H9 (cell line): Measurements from ENCODE around the gene SH2D3C. TPM values are rescaled to one million over a fixed set of nuclear protein-coding genes. Genes with fewer than 3 reads are reported as not detected.
A peak's percentile ranks its signal among the peaks of the same experiment; 100 is the strongest.

Experiments
- DNase-seq: peaks from one replicate; pipeline ENCODE4 v3.0.0-alpha.2; 2017
- H2AFZ ChIP-seq: one replicate; pipeline ENCODE4 v1.6.1; 2013; ENCODE audit warnings: mild to moderate bottlenecking, low read length, control low read depth, moderate library complexity
- H2AK5ac ChIP-seq: 2 replicates; pipeline ENCODE4 v1.6.1; 2013; ENCODE audit warnings: low read length, control low read depth, mixed read lengths; ENCODE audit not compliant: insufficient read length
- H2BK120ac ChIP-seq: one replicate; pipeline ENCODE4 v1.6.1; 2013; ENCODE audit warnings: low read depth, mild to moderate bottlenecking, low read length, control low read depth, inconsistent platforms; ENCODE audit not compliant: poor library complexity, severe bottlenecking
- H2BK12ac ChIP-seq: 2 replicates; pipeline ENCODE4 v1.6.1; 2013; ENCODE audit warnings: low read length, control low read depth, mixed read lengths, low read depth; ENCODE audit not compliant: insufficient read length
- H2BK15ac ChIP-seq: 2 replicates; pipeline ENCODE4 v1.6.1; 2013; ENCODE audit warnings: low read depth, low read length, control low read depth
- H2BK20ac ChIP-seq: one replicate; pipeline ENCODE4 v1.6.1; 2013; ENCODE audit warnings: low read depth, mild to moderate bottlenecking, low read length, control low read depth, inconsistent platforms; ENCODE audit not compliant: poor library complexity, severe bottlenecking
- H2BK5ac ChIP-seq: 2 replicates; pipeline ENCODE4 v1.6.1; 2013; ENCODE audit warnings: low read length, control low read depth, mixed read lengths; ENCODE audit not compliant: insufficient read length
- H3K14ac ChIP-seq: 2 replicates; pipeline ENCODE4 v1.6.1; 2013; ENCODE audit warnings: low read length, control low read depth; ENCODE audit not compliant: insufficient read depth
- H3K18ac ChIP-seq: 2 replicates; pipeline ENCODE4 v1.6.1; 2013; ENCODE audit warnings: low read depth, mild to moderate bottlenecking, mixed read lengths, low read length, control low read depth; ENCODE audit not compliant: insufficient read length
- H3K23ac ChIP-seq: 2 replicates; pipeline ENCODE4 v1.6.1; 2013; ENCODE audit warnings: low read length, control low read depth, mixed read lengths, low read depth; ENCODE audit not compliant: insufficient read length
- H3K23me2 ChIP-seq: 2 replicates; pipeline ENCODE4 v1.6.1; 2013; ENCODE audit warnings: low read depth, mild to moderate bottlenecking, mixed read lengths, low read length, control low read depth; ENCODE audit not compliant: insufficient read length, poor library complexity, severe bottlenecking
- H3K27ac ChIP-seq: 2 replicates; pipeline ENCODE4 v1.5.1; 2013; ENCODE audit warnings: low read length, control low read depth, mixed read lengths, low read depth; ENCODE audit not compliant: insufficient read length
- H3K27me3 ChIP-seq: 2 replicates; pipeline ENCODE4 v1.6.1; 2013; ENCODE audit warnings: low read length, control low read depth, inconsistent platforms; ENCODE audit not compliant: insufficient read depth
- H3K4ac ChIP-seq: 2 replicates; pipeline ENCODE4 v1.6.1; 2013; ENCODE audit warnings: low read depth, mild to moderate bottlenecking, control low read depth, inconsistent platforms, low read length, moderate library complexity
- H3K4me1 ChIP-seq: 2 replicates; pipeline ENCODE4 v1.6.1; 2013; ENCODE audit warnings: low read length, control low read depth, inconsistent platforms; ENCODE audit not compliant: insufficient read depth
- H3K4me2 ChIP-seq: 2 replicates; pipeline ENCODE4 v1.6.1; 2013; ENCODE audit warnings: low read length, control low read depth, mixed read lengths; ENCODE audit not compliant: insufficient read length, insufficient read depth
- H3K56ac ChIP-seq: 2 replicates; pipeline ENCODE4 v1.6.1; 2013; ENCODE audit warnings: low read depth, mild to moderate bottlenecking, mixed read lengths, low read length, control low read depth; ENCODE audit not compliant: insufficient read length
- H3K79me1 ChIP-seq: 2 replicates; pipeline ENCODE4 v1.6.1; 2013; ENCODE audit warnings: low read depth, mild to moderate bottlenecking, moderate library complexity, low read length, control low read depth, inconsistent platforms; ENCODE audit not compliant: insufficient read depth, poor library complexity, severe bottlenecking
- H3K79me2 ChIP-seq: 2 replicates; pipeline ENCODE4 v1.6.1; 2013; ENCODE audit warnings: low read length, control low read depth, inconsistent platforms; ENCODE audit not compliant: insufficient read depth
- H3K9ac ChIP-seq: 2 replicates; pipeline ENCODE4 v1.6.1; 2013; ENCODE audit warnings: low read length, control low read depth, mixed read lengths; ENCODE audit not compliant: insufficient read length; ENCODE audit errors: extremely low read depth
- H3K9me3 ChIP-seq: one replicate; pipeline ENCODE4 v1.6.1; 2013; ENCODE audit warnings: low read depth, low read length, inconsistent platforms; ENCODE audit not compliant: control insufficient read depth
- H3T11ph ChIP-seq: one replicate; pipeline ENCODE4 v1.6.1; 2013; ENCODE audit warnings: mild to moderate bottlenecking, low read length, control low read depth, inconsistent platforms
- H4K20me1 ChIP-seq: one replicate; pipeline ENCODE4 v1.6.1; 2013; ENCODE audit not compliant: control insufficient read depth, insufficient read length, insufficient read depth
- H4K5ac ChIP-seq: 2 replicates; pipeline ENCODE4 v1.6.1; 2013; ENCODE audit warnings: low read depth, mild to moderate bottlenecking, mixed read lengths, low read length, control low read depth; ENCODE audit not compliant: insufficient read length
- H4K8ac ChIP-seq: replicated peaks from 2 replicates; pipeline ENCODE4 v1.6.1; 2013; ENCODE audit warnings: low read length, control low read depth, mixed read lengths, low read depth; ENCODE audit not compliant: insufficient read length
- H4K91ac ChIP-seq: 2 replicates; pipeline ENCODE4 v1.6.1; 2013; ENCODE audit warnings: low read depth, mild to moderate bottlenecking, moderate library complexity, mixed read lengths, low read length, control low read depth; ENCODE audit not compliant: insufficient read length
- H3K27ac Mint-ChIP-seq, 3 experiments: 2 replicates in 2 of 3; 3 replicates in 1 of 3; pipeline ENCODE4 v1.8.0; 2020 to 2021; ENCODE audit warnings: mixed read lengths in 3 of 3, mild to moderate bottlenecking in 1 of 3, moderate library complexity in 1 of 3
- H3K27me3 Mint-ChIP-seq: 2 replicates; pipeline ENCODE4 v1.8.0; 2021; ENCODE audit warnings: low read depth, mild to moderate bottlenecking, moderate library complexity, mixed read lengths
- H3K36me3 Mint-ChIP-seq, 3 experiments: 2 replicates in 2 of 3; 3 replicates in 1 of 3; pipeline ENCODE4 v1.8.0; 2020 to 2021; ENCODE audit warnings: low read depth in 3 of 3, mixed read lengths in 3 of 3; ENCODE audit not compliant: insufficient read depth in 1 of 3
- H3K4me1 Mint-ChIP-seq, 2 experiments: 2 replicates each; pipeline ENCODE4 v1.8.0; 2020; ENCODE audit warnings: mixed read lengths in 2 of 2
- H3K4me3 Mint-ChIP-seq, 2 experiments: 2 replicates in 1 of 2; 3 replicates in 1 of 2; pipeline ENCODE4 v1.8.0; 2020 to 2021; ENCODE audit warnings: mild to moderate bottlenecking in 2 of 2, mixed read lengths in 2 of 2, moderate library complexity in 1 of 2
- H3K9me3 Mint-ChIP-seq, 2 experiments: 2 replicates in 1 of 2; 3 replicates in 1 of 2; pipeline ENCODE4 v1.8.0; 2020; ENCODE audit warnings: mild to moderate bottlenecking in 2 of 2, mixed read lengths in 2 of 2, moderate library complexity in 1 of 2
- WGBS: extraction: QIAGEN DNeasy Blood & Tissue Kit; methylation state at CpG from one replicate; pipeline ENCODE4 v1.1.7; 2013; ENCODE audit warnings: missing lambda C conversion rate, low lambda C conversion rate, mixed read lengths; ENCODE audit not compliant: insufficient read length; ENCODE audit errors: extremely low coverage; 5-methylcytosine and 5-hydroxymethylcytosine counted together
- total RNA-seq: library from RNA; stranded (reverse); gene quantifications from 2 replicates; pipeline ENCODE4 v1.2.1, GENCODE V29; 2021
- TF ChIP-seq, protein P1 (sequence below): fragments of 200-600 bp; sonication (generic); conservative IDR thresholded peaks from 3 replicates; pipeline ENCODE4 v1.8.0; 2021; ENCODE audit warnings: antibody characterized with exemption, mild to moderate bottlenecking

Gene SH2D3C
- total RNA-seq, 1 experiment from 2014 or later = 1.7 TPM

- Histone ChIP-seq H4K91ac (no peak overlapping the region), H3K14ac (no peak overlapping the region), H2BK120ac (no peak overlapping the region), H3K23me2 (peaks cover 6% of the 10 kb centered on the region), H3K56ac (no peak overlapping the region), H3K23ac (no peak overlapping the region), H3T11ph (no peak overlapping the region), H3K9me3 (no peaks in the 10 kb centered on the region), H2BK5ac (no peak overlapping the region), H3K9ac (no peak overlapping the region), H3K4ac (no peak overlapping the region), H2AK5ac (no peak overlapping the region), H2AFZ (no peak overlapping the region), H3K4me2 (no peak overlapping the region), H3K18ac (no peak overlapping the region), H2BK20ac (no peak overlapping the region), H2BK15ac (no peak overlapping the region), H2BK12ac (no peak overlapping the region), H3K79me2 (no peaks in the 10 kb centered on the region), H4K5ac (no peak overlapping the region), H4K20me1 (no peaks in the 10 kb centered on the region), H3K4me1 (peaks cover 8% of the 10 kb centered on the region), H3K27me3 (no peaks in the 10 kb centered on the region), H3K27ac (no peak overlapping the region), H3K79me1 (no peaks in the 10 kb centered on the region), H4K8ac (no peak overlapping the region)
- H3K9me3 Mint-ChIP-seq = no peaks in the 10 kb centered on the region; a peak in 1 of 5 replicates
- no peaks in the 10 kb centered on the region for H3K36me3 Mint-ChIP-seq
- TF ChIP-seq, protein P1, sequence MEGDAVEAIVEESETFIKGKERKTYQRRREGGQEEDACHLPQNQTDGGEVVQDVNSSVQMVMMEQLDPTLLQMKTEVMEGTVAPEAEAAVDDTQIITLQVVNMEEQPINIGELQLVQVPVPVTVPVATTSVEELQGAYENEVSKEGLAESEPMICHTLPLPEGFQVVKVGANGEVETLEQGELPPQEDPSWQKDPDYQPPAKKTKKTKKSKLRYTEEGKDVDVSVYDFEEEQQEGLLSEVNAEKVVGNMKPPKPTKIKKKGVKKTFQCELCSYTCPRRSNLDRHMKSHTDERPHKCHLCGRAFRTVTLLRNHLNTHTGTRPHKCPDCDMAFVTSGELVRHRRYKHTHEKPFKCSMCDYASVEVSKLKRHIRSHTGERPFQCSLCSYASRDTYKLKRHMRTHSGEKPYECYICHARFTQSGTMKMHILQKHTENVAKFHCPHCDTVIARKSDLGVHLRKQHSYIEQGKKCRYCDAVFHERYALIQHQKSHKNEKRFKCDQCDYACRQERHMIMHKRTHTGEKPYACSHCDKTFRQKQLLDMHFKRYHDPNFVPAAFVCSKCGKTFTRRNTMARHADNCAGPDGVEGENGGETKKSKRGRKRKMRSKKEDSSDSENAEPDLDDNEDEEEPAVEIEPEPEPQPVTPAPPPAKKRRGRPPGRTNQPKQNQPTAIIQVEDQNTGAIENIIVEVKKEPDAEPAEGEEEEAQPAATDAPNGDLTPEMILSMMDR = no peak
- peaks cover 7% of the 10 kb centered on the region for H3K27me3 Mint-ChIP-seq
- peaks cover 33 to 39% of the 10 kb centered on the region in 2 experiments for H3K4me1 Mint-ChIP-seq
- no peak for DNase-seq
- H3K4me3 Mint-ChIP-seq = peak overlapping the region in 1 of 2 experiments; percentile 0; a peak in 2 of 5 replicates
- H3K27ac Mint-ChIP-seq = 0 out of 7 replicates have a peak overlapping the region, but pooled peaks of 1 of the 3 experiments have one; percentile 6
- WGBS = no CpG with 5 or more reads among the region's 5 CpGs
Observed at GRCh38 chr9:127769101-127769500, 9.4 kb downstream of the SH2D3C start.
